CD14-positive monocyte (primary cell): ENCODE results near the gene NLGN1. TPM values are rescaled to one million over a fixed set of nuclear protein-coding genes. Genes with fewer than 3 reads are reported as not detected.

ENCODE experiments used
- DNase-seq, 3 donors: peaks; one replicate each; pipeline ENCODE4 v3.0.0-alpha.2; 2011 to 2022
- H2AFZ ChIP-seq: 2 replicates; pipeline ENCODE4 v1.6.0; 2012; ENCODE audit warnings: mild to moderate bottlenecking, low read depth, low read length, inconsistent platforms; ENCODE audit not compliant: insufficient read depth, poor library complexity, severe bottlenecking
- H3K27ac ChIP-seq, 2 donors: 1 replicate in 1 of 2; 2 replicates in 1 of 2; pipeline ENCODE4 v1.5.1; 2012 to 2013; ENCODE audit warnings: low read length in 2 of 2, control low read depth in 1 of 2, inconsistent platforms in 1 of 2, low read depth in 1 of 2, mild to moderate bottlenecking in 1 of 2
- H3K27me3 ChIP-seq, 2 donors: one replicate each; pipeline versions ENCODE4 v1.6.0 to v1.6.1; 2011 to 2013; ENCODE audit warnings: low read length in 2 of 2; ENCODE audit not compliant: control insufficient read depth in 2 of 2, insufficient read depth in 2 of 2
- H3K36me3 ChIP-seq, 2 donors: replicated peaks in 1 of 2; 1 replicate in 1 of 2; 2 replicates in 1 of 2; pipeline versions ENCODE4 v1.5.1 to v1.6.1; 2012 to 2013; ENCODE audit warnings: low read length in 2 of 2, control low read depth in 1 of 2, inconsistent platforms in 1 of 2, mild to moderate bottlenecking in 1 of 2; ENCODE audit not compliant: insufficient read depth in 2 of 2, control insufficient read depth in 1 of 2
- H3K4me1 ChIP-seq, 2 donors: 1 replicate in 1 of 2; 2 replicates in 1 of 2; pipeline versions ENCODE4 v1.5.1 to v1.6.1; 2012 to 2013; ENCODE audit warnings: low read length in 2 of 2, control low read depth in 1 of 2, inconsistent platforms in 1 of 2, mild to moderate bottlenecking in 1 of 2, moderate library complexity in 1 of 2; ENCODE audit not compliant: insufficient read depth in 2 of 2, control insufficient read depth in 1 of 2
- H3K4me2 ChIP-seq: replicated peaks from 2 replicates; pipeline ENCODE3; 2012; ENCODE audit warnings: low read length, moderate library complexity, mild to moderate bottlenecking; ENCODE audit not compliant: poor library complexity, severe bottlenecking; ENCODE audit errors: extremely low read depth
- H3K4me3 ChIP-seq, 3 experiments: fragments of 200-600 bp in 1 of 3; sonication (generic) in 1 of 3; replicated peaks in 1 of 3; 1 replicate in 2 of 3; 2 replicates in 1 of 3; pipeline ENCODE4 v1.5.1; 2011 to 2013; ENCODE audit warnings: low read length in 3 of 3, mild to moderate bottlenecking in 3 of 3, control low read depth in 2 of 3, low read depth in 2 of 3, inconsistent platforms in 1 of 3, moderate library complexity in 1 of 3
- H3K79me2 ChIP-seq: 2 replicates; pipeline ENCODE4 v1.6.0; 2012; ENCODE audit warnings: mild to moderate bottlenecking, control low read depth, inconsistent platforms, low read length, moderate library complexity; ENCODE audit not compliant: insufficient read depth
- H3K9ac ChIP-seq: 2 replicates; pipeline ENCODE4 v1.6.0; 2017; ENCODE audit warnings: low read length, mild to moderate bottlenecking; ENCODE audit not compliant: insufficient read depth, poor library complexity, severe bottlenecking
- H3K9me3 ChIP-seq, 2 donors: replicated peaks in 1 of 2; 1 replicate in 1 of 2; 2 replicates in 1 of 2; pipeline versions ENCODE4 v1.5.1 to v1.6.1; 2012 to 2013; ENCODE audit warnings: low read length in 2 of 2, control low read depth in 1 of 2; ENCODE audit not compliant: control insufficient read depth in 1 of 2, insufficient read depth in 1 of 2
- H4K20me1 ChIP-seq: 2 replicates; pipeline ENCODE4 v1.6.0; 2012; ENCODE audit warnings: mild to moderate bottlenecking, low read length, control low read depth, moderate library complexity; ENCODE audit not compliant: insufficient read depth
- H3K27ac Mint-ChIP-seq, 7 donors: one replicate each; pipeline ENCODE4 v1.8.0; 2020; ENCODE audit warnings: mild to moderate bottlenecking in 7 of 7, mixed read lengths in 7 of 7, moderate library complexity in 6 of 7, inconsistent platforms in 2 of 7
- H3K27me3 Mint-ChIP-seq, 3 donors: one replicate each; pipeline ENCODE4 v1.8.0; 2021 to 2022; ENCODE audit warnings: low read depth in 3 of 3, mild to moderate bottlenecking in 3 of 3, mixed read lengths in 3 of 3, moderate library complexity in 3 of 3, inconsistent platforms in 1 of 3
- H3K36me3 Mint-ChIP-seq, 2 donors: one replicate each; pipeline ENCODE4 v1.8.0; 2020; ENCODE audit warnings: mixed read lengths in 2 of 2, inconsistent platforms in 1 of 2, mild to moderate bottlenecking in 1 of 2
- H3K4me1 Mint-ChIP-seq: one replicate; pipeline ENCODE4 v1.8.0; 2020; ENCODE audit warnings: mild to moderate bottlenecking, mixed read lengths
- H3K4me3 Mint-ChIP-seq, 2 donors: one replicate each; pipeline ENCODE4 v1.8.0; 2020; ENCODE audit warnings: mild to moderate bottlenecking in 2 of 2, mixed read lengths in 2 of 2, moderate library complexity in 1 of 2
- H3K9me3 Mint-ChIP-seq, 7 donors: one replicate each; pipeline ENCODE4 v1.8.0; 2020 to 2022; ENCODE audit warnings: mixed read lengths in 7 of 7, mild to moderate bottlenecking in 6 of 7, moderate library complexity in 6 of 7, inconsistent platforms in 2 of 7
- WGBS: methylation state at CpG from one replicate; pipeline ENCODE4 v1.1.5; 2013; ENCODE audit warnings: missing lambda C conversion rate; ENCODE audit not compliant: insufficient coverage; 5-methylcytosine and 5-hydroxymethylcytosine counted together
- intact Hi-C, 2 donors: fragments of 100-400 bp; cut with micrococcal nuclease; formaldehyde crosslinking; loops; one replicate each; pipeline versions ENCODE4 v1.15.0 to v1.15.1; 2023
- polyA plus RNA-seq, 3 donors: library from polyadenylated mRNA; depleted of rRNA in 1 of 3; unstranded in 2 of 3; stranded (reverse) in 1 of 3; fragments of 300-500 nt in 2 of 3; fragments of >200 nt in 1 of 3; fragmentation: Illumina TruSeq in 2 of 3; gene quantifications; 1 replicate in 2 of 3; 2 replicates in 1 of 3; pipeline ENCODE4 v1.2.3, GENCODE V29; 2012 to 2021
- TF ChIP-seq, protein P1 (sequence below): fragments of 200-600 bp; IDR thresholded peaks from one replicate; pipeline ENCODE4 v1.8.0; 2022; ENCODE audit warnings: antibody characterized with exemption, mild to moderate bottlenecking

The NLGN1 gene
- polyA plus RNA-seq, 3 donors, result not detected

DNA sequence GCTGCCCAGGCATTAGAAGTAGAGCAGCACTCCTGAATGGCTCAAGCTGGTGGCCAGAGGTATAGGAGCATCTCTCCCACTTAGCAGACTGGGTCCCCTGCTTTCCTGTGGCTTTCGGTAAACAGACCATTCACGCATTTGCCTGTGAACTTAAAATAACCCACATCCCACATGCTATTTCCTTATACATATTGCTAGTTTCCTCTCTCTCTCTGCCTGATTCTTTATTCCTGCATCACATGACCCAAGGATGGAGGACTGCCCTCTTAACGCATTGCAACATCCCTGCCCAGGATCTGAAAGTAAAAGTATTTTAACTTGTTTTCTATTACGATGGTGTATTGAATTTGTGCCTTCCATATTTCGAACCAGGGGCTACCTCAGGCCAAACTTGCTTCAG lies 43.4 kb upstream of the NLGN1 start:
- 72% methylated on average over 2 of the region's 5 CpGs for WGBS
- no peak overlapping the region for H3K9ac ChIP-seq

DNA sequence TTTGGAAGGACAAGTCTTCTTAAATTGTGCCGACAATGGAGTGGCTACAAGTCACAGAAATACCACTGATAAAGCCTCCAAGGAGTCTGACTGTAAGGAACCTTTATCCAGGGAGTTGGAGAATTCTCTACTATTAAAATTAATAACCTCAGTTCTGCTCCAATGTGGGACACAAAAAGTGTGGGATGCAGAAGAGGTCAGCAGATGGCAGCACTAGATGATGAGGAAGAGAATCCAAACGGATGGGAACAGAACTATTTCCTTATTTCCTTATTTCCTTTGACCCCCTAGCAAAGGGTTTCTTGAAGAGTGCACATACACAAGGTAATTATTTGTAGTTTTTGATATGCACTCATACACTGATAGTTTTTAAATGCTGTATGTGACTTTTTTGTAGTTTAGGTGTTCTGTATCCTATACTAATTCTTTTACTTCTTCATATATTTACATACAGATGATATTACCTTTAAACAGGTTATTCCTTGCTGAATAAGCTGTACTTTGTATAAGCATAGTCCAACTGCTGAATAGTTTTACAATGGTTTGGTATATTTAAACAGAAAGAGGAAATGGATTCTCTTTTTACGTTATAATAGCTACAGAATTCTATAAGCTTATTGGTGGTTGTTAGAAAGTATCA lies 25.6 kb upstream of the NLGN1 start:
- WGBS, result no CpG with 5 or more reads among the region's 3 CpGs
- Histone ChIP-seq H3K9me3 (no peaks in the 10 kb centered on the region), H3K36me3 (no peaks in the 10 kb centered on the region), H3K9ac (no peak overlapping the region), H3K4me2 (no peak overlapping the region), H4K20me1 (no peaks in the 10 kb centered on the region), H3K27ac (no peak overlapping the region), H3K79me2 (no peaks in the 10 kb centered on the region), H3K27me3 (no peaks in the 10 kb centered on the region), H3K4me1 (no peaks in the 10 kb centered on the region), H3K4me3 (no peak overlapping the region), H2AFZ (no peak overlapping the region)
- no peaks in the 10 kb centered on the region for H3K9me3 Mint-ChIP-seq
- intact Hi-C loops, result no loop called here
- no peak overlapping the region for H3K4me3 Mint-ChIP-seq
- TF ChIP-seq, protein P1, sequence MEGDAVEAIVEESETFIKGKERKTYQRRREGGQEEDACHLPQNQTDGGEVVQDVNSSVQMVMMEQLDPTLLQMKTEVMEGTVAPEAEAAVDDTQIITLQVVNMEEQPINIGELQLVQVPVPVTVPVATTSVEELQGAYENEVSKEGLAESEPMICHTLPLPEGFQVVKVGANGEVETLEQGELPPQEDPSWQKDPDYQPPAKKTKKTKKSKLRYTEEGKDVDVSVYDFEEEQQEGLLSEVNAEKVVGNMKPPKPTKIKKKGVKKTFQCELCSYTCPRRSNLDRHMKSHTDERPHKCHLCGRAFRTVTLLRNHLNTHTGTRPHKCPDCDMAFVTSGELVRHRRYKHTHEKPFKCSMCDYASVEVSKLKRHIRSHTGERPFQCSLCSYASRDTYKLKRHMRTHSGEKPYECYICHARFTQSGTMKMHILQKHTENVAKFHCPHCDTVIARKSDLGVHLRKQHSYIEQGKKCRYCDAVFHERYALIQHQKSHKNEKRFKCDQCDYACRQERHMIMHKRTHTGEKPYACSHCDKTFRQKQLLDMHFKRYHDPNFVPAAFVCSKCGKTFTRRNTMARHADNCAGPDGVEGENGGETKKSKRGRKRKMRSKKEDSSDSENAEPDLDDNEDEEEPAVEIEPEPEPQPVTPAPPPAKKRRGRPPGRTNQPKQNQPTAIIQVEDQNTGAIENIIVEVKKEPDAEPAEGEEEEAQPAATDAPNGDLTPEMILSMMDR, result peak; percentile 66
- no peaks in the 10 kb centered on the region for H3K36me3 Mint-ChIP-seq
- H3K4me1 Mint-ChIP-seq, result no peaks in the 10 kb centered on the region
- DNase-seq, result peak in 2 of 3 donors; percentile 9 to 12
- no peak overlapping the region for H3K27ac Mint-ChIP-seq
- peaks cover 0 to 4% (median 2%) of the 10 kb centered on the region in 3 donors for H3K27me3 Mint-ChIP-seq

More for the DNA sequence above, 43.4 kb upstream of the NLGN1 start:
- Histone ChIP-seq H3K4me1 (no peaks in the 10 kb centered on the region), H3K9me3 (peaks cover 9 to 10% of the 10 kb centered on the region in 2 donors), H3K27me3 (no peaks in the 10 kb centered on the region), H3K4me2 (no peak overlapping the region), H4K20me1 (no peaks in the 10 kb centered on the region), H3K4me3 (peak overlapping the region in 2 of 3 experiments; percentile 15 to 19), H3K36me3 (no peaks in the 10 kb centered on the region), H3K79me2 (no peaks in the 10 kb centered on the region), H3K27ac (no peak overlapping the region), H2AFZ (peak overlapping the region; percentile 2)
- Mint-ChIP-seq H3K27ac (peak overlapping the region in 3 of 7 donors; percentile 21 to 59 (median 52)), H3K4me3 (peak overlapping the region; percentile 3 to 78), H3K4me1 (peaks cover 4% of the 10 kb centered on the region), H3K9me3 (peaks cover 4 to 13% (median 8%) of the 10 kb centered on the region in 7 donors), H3K27me3 (no peaks in the 10 kb centered on the region), H3K36me3 (no peaks in the 10 kb centered on the region)
- TF ChIP-seq, protein P1, result no peak
- intact Hi-C loops, result no loop called here
- DNase-seq, result peak in 1 of 3 donors; percentile 11
